Glutamatergic neuron (in vitro differentiated cells): ENCODE data around the gene TMEM18. TPM values are rescaled to one million over a fixed set of nuclear protein-coding genes. Genes with fewer than 3 reads are reported as not detected.

Experiments used
- DNase-seq: peaks from one replicate; pipeline ENCODE4 v3.0.0; 2022
- H3K27ac Mint-ChIP-seq: one replicate; pipeline ENCODE4 v1.8.0; 2020; ENCODE audit warnings: mild to moderate bottlenecking, mixed read lengths, inconsistent platforms; ENCODE audit not compliant: unreplicated experiment
- H3K27me3 Mint-ChIP-seq: one replicate; pipeline ENCODE4 v1.8.0; 2020; ENCODE audit warnings: mild to moderate bottlenecking, moderate library complexity, mixed read lengths, inconsistent platforms; ENCODE audit not compliant: unreplicated experiment
- H3K36me3 Mint-ChIP-seq: one replicate; pipeline ENCODE4 v1.8.0; 2020; ENCODE audit warnings: mild to moderate bottlenecking, mixed read lengths, inconsistent platforms; ENCODE audit not compliant: unreplicated experiment
- H3K4me1 Mint-ChIP-seq: one replicate; pipeline ENCODE4 v1.8.0; 2020; ENCODE audit warnings: mild to moderate bottlenecking, low read depth, mixed read lengths, inconsistent platforms; ENCODE audit not compliant: unreplicated experiment
- H3K4me3 Mint-ChIP-seq: one replicate; pipeline ENCODE4 v1.8.0; 2020; ENCODE audit warnings: mild to moderate bottlenecking, mixed read lengths, inconsistent platforms; ENCODE audit not compliant: unreplicated experiment
- H3K9me3 Mint-ChIP-seq: one replicate; pipeline ENCODE4 v1.8.0; 2020; ENCODE audit warnings: mild to moderate bottlenecking, moderate library complexity, mixed read lengths, inconsistent platforms; ENCODE audit not compliant: unreplicated experiment
- CTCF ChIP-seq: fragments of 200-600 bp; sonication (generic); IDR thresholded peaks from one replicate; pipeline ENCODE4 v1.5.0; 2021; ENCODE audit not compliant: partially characterized antibody, unreplicated experiment
- total RNA-seq: library from RNA; stranded (reverse); fragmentation: NEBNext Ultra II Directional; extraction: Animal tissue kit (Norgen Biotek cat#: 25700); gene quantifications from one replicate; pipeline ENCODE4 v1.2.1, GENCODE V29; 2021; ENCODE audit not compliant: unreplicated experiment

Gene TMEM18
- total RNA-seq, 1 donor from 2014 or later, result 22.0 TPM

DNA sequence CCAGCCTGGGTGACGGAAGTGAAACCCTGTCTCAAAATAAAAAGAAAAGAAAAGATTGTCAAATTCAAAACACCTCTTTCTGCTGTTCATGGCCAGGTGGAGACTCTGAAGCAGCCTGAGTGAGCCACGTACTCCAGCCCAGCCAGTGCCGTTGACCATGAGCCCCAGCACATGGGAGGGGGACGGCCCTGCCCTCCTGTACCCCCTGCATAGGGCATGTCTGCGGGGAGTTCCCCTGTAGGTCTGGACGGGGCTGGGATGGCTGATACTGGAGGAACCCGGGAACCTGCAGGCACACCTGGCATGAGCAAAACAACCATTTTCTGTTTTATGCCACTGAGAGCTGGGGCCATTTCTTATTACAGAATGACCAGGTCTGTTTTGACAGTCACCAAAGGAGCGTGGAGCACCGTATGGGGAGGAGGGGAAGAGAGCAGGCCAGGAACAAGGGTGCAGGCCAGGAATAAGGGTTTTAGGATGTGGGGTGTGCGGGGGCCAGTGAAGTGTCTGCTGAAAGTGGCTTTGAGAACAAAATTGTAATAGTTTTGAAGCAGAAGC is 30.1 kb downstream of the TMEM18 start:
- Mint-ChIP-seq H3K9me3 (peaks cover 5% of the 10 kb centered on the region), H3K36me3 (no peaks in the 10 kb centered on the region), H3K4me1 (no peaks in the 10 kb centered on the region), H3K27me3 (no peaks in the 10 kb centered on the region), H3K4me3 (no peak overlapping the region), H3K27ac (no peak overlapping the region)
- DNase-seq, result no peak
- no peak for TF ChIP-seq CTCF

- H3K4me1 Mint-ChIP-seq, result no peaks in the 10 kb centered on the region
- H3K36me3 Mint-ChIP-seq, result no peaks in the 10 kb centered on the region
- no peak overlapping the region for H3K27ac Mint-ChIP-seq
- H3K9me3 Mint-ChIP-seq, result peaks cover 3% of the 10 kb centered on the region
- no peak for DNase-seq
- peaks cover 2% of the 10 kb centered on the region for H3K27me3 Mint-ChIP-seq
- no peak overlapping the region for H3K4me3 Mint-ChIP-seq
- TF ChIP-seq CTCF, result no peak
Observed at GRCh38 chr2:644871-645270, 32.3 kb downstream of the TMEM18 start.

DNA sequence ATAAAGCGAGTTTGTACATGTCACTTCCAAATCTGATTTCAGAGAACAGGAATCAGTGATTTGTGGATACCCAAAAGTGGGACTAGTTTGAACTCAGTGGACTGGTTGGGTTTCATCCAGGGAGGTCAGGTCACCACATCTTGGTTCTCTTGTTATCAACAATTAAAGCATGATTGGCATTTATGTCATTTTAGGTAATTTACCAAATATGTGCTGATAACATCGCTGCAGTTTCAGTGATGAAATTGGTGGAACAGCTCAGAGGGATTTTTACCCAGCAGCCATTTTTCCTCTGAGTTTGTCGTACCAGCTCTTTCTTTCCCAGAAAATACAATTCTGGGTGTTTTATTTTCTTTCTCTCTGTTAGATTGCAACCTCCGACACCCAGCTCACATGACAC is 33.4 kb downstream of the TMEM18 start:
- no peaks in the 10 kb centered on the region for H3K36me3 Mint-ChIP-seq

GRCh38 chr2:643334-643733 is 33.9 kb downstream of the TMEM18 start:
- peaks cover 3% of the 10 kb centered on the region for H3K9me3 Mint-ChIP-seq
- peaks cover 2% of the 10 kb centered on the region for H3K27me3 Mint-ChIP-seq
- no peak for TF ChIP-seq CTCF
- no peak overlapping the region for H3K4me3 Mint-ChIP-seq
- H3K36me3 Mint-ChIP-seq, result no peaks in the 10 kb centered on the region
- DNase-seq, result no peak
- H3K4me1 Mint-ChIP-seq, result no peaks in the 10 kb centered on the region
- H3K27ac Mint-ChIP-seq, result no peak overlapping the region

More for the DNA sequence above, 33.4 kb downstream of the TMEM18 start:
- H3K27me3 Mint-ChIP-seq, result peaks cover 2% of the 10 kb centered on the region
- no peak overlapping the region for H3K4me3 Mint-ChIP-seq
- H3K4me1 Mint-ChIP-seq, result no peaks in the 10 kb centered on the region
- H3K9me3 Mint-ChIP-seq, result peaks cover 3% of the 10 kb centered on the region
- H3K27ac Mint-ChIP-seq, result no peak overlapping the region
- no peak for DNase-seq
- TF ChIP-seq CTCF, result no peak

- no peak for DNase-seq
- H3K27me3 Mint-ChIP-seq, result peaks cover 2% of the 10 kb centered on the region
- TF ChIP-seq CTCF, result no peak
- no peak overlapping the region for H3K4me3 Mint-ChIP-seq
- H3K9me3 Mint-ChIP-seq, result peaks cover 6% of the 10 kb centered on the region
- H3K36me3 Mint-ChIP-seq, result no peaks in the 10 kb centered on the region
- H3K27ac Mint-ChIP-seq, result no peak overlapping the region
- H3K4me1 Mint-ChIP-seq, result no peaks in the 10 kb centered on the region
Observed at GRCh38 chr2:641872-642815, 35.1 kb downstream of the TMEM18 start.
